GM10847 (cell line): ENCODE data around the gene CALR.

ENCODE experiments used
- POLR2A ChIP-seq: IDR thresholded peaks from 2 replicates; pipeline ENCODE4 v1.6.1; 2011; ENCODE audit not compliant: insufficient read length; ENCODE audit errors: extremely low read depth

Gene CALR

DNA sequence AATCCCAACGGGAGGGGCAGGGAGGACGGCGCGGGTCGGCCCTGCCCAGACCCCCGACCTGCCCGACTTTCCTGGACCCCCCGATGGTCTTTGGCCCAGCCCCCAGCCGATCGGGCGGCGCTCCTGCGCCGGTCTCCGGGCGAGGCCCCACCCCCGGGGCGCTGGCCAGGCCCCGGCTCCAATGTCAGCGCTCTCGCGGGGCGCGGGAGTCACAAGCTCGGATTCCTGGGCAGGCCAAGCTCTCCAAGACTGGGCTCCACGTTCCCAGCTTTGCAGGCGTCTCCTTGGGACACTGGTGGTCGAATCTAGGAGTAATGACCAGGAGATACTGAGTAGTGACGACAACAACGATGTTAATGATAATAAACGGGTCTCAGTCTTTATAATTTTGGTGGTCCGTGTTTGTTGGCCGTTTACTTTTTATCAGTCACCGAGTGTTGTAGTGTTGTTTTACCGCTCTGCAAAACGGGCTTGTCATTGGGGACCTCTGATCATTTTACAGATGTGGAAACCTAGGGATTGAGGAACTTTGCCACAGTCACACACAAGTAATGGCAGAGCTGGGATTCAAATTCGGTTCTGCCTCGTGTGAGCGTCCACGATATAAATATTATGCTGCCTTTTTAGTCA, 7.8 kb downstream of the CALR start:
- no peak for TF ChIP-seq POLR2A

DNA sequence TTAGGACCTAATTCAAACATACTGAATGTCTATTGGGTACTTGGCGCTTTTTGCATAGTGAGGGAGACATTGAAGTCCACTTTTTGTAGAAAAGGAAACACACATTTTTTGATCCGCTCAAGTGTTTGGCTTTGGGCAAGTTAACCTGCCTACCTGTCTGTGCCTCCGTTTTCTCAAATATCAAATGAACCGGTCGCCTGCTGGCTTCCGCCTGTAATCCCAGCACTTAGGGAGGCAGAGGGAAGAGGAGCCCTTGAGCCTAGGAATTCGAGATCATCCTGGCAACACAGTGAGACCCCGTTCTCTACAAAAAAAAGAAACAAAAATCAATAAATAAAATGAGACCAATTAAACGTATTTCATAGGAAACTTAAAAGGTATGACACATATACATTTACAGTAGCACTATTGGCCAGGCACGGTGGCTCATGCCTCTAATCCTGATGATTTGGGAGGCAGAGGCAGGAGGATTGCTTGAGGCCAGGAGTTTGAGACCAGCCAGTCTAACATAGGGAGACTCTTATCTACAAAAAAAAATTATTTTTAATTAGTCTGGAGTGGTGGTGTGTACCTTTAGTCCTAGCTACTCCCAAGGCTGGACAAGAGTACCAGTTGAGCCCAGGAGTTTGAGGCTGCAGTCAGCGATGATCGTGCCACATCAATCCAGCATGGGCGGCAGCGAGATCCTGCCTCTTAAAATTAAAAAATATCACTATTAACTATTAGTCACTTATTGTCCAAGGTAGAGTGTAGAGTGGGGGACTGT, 8.5 kb downstream of the CALR start:
- TF ChIP-seq POLR2A = no peak

DNA sequence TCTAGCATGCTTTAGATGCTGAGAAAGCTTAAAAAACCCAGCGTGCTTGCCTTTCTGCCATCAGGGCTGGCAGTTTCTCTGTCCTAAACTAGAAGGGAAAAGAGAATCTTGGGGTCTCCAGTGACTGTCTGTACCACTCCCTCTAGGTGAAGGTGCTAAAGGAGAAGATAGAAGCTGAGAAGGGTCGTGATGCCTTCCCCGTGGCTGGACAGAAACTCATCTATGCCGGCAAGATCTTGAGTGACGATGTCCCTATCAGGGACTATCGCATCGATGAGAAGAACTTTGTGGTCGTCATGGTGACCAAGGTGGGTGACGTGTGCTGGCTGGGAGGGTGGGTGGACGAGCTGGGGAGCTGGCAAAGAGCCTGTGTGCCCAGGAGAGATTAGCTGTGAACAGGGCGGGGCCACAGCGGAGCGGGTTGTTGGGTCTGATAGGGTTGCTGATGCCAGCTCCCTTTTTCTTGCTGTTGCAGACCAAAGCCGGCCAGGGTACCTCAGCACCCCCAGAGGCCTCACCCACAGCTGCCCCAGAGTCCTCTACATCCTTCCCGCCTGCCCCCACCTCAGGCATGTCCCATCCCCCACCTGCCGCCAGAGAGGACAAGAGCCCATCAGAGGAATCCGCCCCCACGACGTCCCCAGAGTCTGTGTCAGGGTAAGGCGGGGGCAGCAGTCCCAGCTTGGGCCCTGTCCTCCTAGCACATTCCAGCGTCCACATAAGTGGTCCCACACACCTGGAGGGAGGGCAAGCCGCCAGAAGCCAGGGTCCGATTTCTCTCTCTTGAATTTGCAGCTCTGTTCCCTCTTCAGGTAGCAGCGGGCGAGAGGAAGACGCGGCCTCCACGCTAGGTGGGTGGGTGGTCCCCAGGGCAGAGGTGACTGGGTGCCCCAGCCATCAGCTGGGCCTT, 9.5 kb downstream of the CALR start:
- no peak for TF ChIP-seq POLR2A

DNA sequence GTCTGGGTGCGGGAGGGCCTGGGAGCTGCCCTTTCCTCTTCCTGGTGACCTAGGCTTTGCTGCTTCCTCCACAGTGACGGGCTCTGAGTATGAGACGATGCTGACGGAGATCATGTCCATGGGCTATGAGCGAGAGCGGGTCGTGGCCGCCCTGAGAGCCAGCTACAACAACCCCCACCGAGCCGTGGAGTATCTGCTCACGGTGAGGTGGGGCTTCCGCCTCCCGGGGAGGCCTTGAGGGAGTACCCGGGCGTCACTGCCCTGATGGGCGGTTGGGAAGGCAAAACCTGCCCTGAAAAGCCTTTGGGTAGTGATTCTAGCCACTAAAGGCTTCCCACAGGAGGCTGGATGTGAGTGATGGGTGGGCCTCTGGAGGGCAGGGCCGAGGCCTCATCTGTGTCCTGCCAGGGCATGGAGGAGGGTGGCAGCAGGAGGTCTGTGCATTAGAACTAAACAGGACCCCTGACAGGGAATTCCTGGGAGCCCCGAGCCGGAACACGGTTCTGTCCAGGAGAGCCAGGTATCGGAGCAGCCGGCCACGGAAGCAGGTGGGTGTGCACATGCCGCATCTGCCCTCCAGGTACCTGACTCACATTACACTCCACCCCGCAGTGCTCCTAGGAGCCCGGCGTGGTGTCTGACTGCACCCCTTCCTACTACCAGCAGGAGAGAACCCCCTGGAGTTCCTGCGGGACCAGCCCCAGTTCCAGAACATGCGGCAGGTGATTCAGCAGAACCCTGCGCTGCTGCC, 10.4 kb downstream of the CALR start:
- TF ChIP-seq POLR2A = no peak

DNA sequence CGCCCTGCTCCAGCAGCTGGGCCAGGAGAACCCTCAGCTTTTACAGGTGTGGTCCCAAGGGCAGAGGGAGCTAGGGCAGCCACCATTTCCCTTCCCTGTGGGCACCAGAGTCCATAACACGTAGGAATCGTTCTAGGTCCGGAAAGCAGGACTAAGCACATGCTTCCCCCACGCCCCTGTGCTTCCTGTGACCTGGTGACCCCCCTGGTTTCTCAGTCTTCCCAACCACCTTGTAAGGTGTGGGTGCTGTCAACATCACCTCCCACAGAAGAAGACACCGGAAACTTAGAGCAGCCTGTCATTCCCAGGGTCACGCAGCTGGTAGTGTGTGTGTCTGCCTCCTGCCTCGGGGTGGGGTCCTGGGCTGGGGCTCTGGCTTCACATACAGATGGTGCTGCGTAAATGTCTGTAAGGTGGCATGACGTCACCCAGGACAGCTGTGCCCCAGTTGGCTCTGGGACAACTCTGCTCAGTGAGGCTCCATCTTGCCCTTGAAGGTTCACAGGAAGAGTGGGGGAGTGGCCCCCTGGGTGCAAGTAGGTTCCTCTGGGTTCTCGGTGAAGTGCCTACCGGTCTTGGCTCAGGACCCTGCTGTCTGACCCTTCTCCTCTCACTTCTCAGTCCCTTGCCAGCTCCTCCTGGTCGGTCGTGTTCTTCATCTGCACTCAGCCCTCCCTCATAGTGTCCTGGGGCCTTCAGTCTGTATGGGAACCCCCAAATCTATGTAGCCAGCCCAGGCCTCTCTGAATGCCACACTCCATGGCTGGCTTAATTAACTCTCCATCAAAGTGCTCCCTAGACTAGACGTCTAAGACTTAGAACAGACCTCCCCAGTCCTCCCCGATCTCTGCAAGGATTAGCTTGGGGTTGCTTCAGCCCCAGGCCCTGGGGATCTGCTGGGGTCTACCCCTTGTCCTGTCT, 11.2 kb downstream of the CALR start:
- TF ChIP-seq POLR2A = no peak

DNA sequence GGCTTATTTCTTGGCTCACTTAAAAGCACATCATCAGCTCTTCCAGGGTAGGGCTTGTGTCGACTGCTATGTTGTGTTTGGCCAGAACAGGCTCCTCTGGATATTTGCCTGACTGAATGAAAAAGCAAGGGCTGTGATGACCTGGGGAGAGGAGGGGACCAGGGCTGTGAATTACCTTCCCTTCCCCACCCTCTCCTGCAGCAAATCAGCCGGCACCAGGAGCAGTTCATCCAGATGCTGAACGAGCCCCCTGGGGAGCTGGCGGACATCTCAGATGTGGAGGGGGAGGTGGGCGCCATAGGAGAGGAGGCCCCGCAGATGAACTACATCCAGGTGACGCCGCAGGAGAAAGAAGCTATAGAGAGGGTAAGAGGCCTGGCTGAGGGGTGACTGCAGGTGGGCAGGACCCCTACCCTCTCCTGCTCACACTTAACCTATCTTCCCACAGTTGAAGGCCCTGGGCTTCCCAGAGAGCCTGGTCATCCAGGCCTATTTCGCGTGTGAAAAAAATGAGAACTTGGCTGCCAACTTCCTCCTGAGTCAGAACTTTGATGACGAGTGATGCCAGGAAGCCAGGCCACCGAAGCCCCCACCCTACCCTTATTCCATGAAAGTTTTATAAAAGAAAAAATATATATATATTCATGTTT, 14.2 kb downstream of the CALR start:
- TF ChIP-seq POLR2A = no peak

DNA sequence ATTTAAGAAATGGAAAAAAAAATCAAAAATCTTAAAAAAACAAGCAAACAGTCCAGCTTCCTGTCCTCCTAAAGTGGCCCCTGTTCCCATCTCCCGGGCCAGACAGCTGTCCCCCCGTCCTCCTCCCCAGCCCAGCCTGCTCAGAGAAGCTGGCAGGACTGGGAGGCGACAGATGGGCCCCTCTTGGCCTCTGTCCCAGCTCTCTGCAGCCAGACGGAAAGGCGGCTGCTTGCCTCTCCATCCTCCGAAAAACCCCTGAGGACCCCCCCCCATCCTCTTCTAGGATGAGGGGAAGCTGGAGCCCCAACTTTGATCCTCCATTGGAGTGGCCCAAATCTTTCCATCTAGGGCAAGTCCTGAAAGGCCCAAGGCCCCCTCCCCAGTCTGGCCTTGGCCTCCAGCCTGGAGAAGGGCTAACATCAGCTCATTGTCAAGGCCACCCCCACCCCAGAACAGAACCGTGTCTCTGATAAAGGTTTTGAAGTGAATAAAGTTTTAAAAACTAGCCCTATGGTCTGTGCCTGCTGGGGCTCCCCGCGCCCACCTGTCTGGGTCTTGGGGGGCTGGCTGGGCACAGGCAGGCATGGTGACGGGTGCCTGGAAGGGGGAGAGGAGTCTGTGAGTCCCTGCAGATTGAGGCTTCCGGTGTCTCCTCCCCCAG, 14.9 kb downstream of the CALR start:
- TF ChIP-seq POLR2A = peak; percentile 5

DNA sequence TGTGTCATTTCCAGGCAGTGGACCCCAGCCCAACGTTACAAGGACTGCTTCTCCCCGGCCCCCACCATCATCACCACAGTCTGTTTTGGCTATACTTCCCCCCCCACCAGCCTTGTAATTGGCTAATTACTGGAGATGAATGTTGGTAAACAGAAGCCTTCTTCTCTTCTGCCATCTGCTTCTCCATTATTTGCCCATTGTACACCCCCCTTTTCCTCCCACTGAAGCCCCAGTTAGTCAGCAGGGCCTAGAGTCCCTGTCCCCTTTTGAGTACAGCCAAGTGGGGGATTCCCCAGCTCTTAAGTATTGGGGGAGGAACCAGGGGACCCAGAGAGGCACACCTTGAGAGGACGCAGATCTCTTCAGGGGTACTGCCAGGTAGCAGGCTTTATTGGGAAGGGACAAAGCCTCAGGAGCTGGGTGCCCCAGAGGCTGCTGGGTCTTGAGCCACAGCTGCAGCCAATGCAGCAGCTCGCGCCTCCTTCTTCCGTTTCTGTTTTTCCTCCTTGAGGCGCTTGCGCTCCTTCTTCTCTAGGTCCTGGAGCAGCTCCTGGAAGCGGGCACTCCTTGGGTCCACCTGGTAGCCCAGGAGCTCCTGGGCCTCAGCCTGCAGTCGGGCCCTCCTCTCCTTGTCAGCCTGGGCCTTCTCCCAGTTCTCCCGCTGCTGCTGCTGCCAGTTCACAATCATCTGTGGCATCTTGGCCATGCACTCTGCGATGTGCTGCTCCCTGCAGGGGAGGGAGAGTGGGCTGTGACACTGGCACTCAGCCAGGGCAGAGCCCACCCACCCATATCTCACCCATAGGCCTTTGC, 15.6 kb downstream of the CALR start:
- TF ChIP-seq POLR2A = no peak

DNA sequence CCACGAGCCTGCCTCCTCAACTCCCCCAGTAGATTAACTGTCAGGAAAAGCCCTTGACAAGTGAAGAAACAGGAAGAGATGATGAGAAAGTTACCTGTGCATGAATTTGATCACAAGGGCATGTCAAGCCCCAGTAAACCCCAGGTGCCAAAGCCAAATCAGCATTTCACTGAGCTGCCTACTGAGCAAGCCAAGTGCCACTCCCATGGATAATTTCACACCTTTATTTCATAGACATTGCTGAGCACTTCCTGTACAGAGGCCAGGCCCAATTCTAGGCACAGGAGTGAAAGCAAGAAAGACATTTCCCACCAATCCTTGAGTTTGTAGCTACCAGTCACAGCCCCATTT, 16.2 kb downstream of the CALR start:
- TF ChIP-seq POLR2A = no peak

DNA sequence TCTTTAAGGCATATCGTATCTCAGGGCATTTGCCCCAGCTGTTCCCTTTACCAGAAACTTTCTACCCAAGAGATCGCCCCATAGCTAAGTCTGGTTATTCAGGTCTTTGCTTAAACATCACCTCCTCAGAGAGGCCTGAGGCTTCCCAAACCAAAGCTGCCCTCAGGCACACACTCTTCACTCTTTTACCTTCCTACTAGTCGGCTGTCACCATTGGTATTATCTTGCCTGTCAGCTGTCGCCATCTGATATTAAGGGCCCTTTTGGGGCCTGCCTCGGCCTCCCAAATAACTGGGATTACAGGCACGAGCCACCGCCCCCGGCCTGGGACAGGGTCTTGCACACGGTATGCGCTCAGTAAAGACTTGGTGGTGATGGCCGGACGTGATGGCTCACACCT, 17.6 kb downstream of the CALR start:
- TF ChIP-seq POLR2A = no peak

DNA sequence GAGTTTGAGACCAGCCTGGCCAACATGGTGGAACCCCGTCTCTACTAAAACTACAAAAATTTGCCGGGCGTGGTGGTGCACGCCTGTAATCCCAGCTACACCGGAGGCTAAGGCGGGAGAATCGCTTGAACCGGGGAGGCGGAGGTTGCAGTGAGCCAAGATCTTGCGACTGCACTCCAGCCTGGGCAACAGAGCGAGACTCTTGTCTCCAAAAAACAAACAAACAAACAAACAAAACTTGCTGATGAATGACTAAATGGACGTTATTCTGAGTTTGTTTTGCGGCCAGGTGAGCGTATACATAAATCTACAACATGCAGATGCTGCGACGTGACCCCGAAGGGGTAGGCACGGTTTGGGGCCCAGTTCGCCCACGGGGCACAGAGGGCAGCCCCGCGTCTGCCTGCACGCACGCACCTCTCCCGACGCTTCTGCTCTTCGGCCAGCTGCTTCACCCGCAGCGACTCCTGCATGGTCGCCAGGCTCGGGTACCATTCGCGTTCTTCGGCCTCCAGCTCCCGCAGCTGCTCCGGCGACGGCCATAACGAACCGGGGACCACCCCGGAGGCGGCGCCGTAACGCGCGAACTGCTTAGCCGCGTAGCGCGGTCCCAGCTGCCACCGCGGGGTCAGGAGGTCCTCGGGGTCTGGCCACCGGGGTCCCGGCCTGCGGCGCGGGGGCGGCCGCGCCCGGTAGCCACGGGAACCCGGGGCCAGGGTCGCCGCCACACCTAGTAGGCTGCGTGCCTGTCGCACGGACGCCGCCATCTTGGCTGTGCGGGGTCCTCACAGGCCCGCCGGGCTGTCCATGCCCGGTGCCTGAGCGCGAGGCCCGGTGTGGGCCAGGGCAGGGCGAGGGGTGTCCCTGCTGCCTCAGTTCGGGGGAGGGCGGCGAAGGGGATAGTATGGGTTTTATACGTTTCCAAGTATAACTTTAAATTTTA, 18.3 kb downstream of the CALR start, which contains the start of gene GADD45GIP1:
TSS of gene GADD45GIP1 (minus strand) at position 778 of the 943 bp plus-strand sequence. CDS start at position 767, 11 bp downstream.
- TF ChIP-seq POLR2A = peak; percentile 91

DNA sequence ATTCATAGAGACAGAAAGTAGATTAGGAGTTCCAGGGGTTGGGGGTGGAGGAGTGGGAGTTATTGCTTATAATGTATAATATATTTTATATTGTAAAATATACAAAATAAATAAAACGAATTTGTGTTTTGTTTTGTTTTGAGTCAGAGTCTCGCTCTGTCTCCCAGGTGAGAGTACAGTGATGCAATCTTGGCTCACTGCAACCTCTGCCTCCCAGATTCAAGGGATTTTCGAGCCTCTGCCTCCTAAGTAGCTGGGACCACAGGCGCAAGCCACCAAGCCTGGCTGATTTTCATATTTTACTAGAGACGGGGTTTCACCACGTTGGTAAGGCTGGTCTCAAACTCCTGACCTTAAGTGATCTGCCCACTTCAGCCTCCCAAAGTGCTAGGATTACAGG, 21.1 kb downstream of the CALR start:
- TF ChIP-seq POLR2A = no peak
